Calu3 (cell line): Measurements from ENCODE around the gene TEAD1. TPM values are rescaled to one million over a fixed set of nuclear protein-coding genes. Genes with fewer than 3 reads are reported as not detected.

Experiments used
- BruUV-seq: library from RNA; stranded (reverse); fragments of 400-500 nt; replicated peaks from 2 replicates; lab custom pipeline; 2021; lab: Mats Ljungman, UMichigan
- CTCF ChIA-PET: fragments of 300-600 bp; sonication (Branson Sonifier 250); formaldehyde crosslinking; loops from one replicate; lab custom pipeline; 2022; ENCODE audit warnings: antibody characterized with exemption; lab: Charles Lee
- DNase-seq: peaks from one replicate; pipeline ENCODE4 v3.0.0; 2022
- H3K27ac Mint-ChIP-seq: one replicate; pipeline ENCODE4 v1.8.0; 2022; ENCODE audit warnings: mixed read lengths; ENCODE audit not compliant: unreplicated experiment
- H3K27me3 Mint-ChIP-seq: one replicate; pipeline ENCODE4 v1.8.0; 2022; ENCODE audit warnings: mixed read lengths; ENCODE audit not compliant: unreplicated experiment
- H3K36me3 Mint-ChIP-seq: one replicate; pipeline ENCODE4 v1.8.0; 2022; ENCODE audit warnings: mild to moderate bottlenecking, moderate library complexity, mixed read lengths; ENCODE audit not compliant: insufficient read depth, unreplicated experiment
- H3K4me1 Mint-ChIP-seq: one replicate; pipeline ENCODE4 v1.8.0; 2022; ENCODE audit warnings: mild to moderate bottlenecking, low read depth, mixed read lengths; ENCODE audit not compliant: unreplicated experiment
- H3K4me3 Mint-ChIP-seq: one replicate; pipeline ENCODE4 v1.8.0; 2022; ENCODE audit warnings: mild to moderate bottlenecking, low read depth, moderate library complexity, mixed read lengths; ENCODE audit not compliant: unreplicated experiment
- H3K9me3 Mint-ChIP-seq: one replicate; pipeline ENCODE4 v1.8.0; 2022; ENCODE audit warnings: low read depth, mixed read lengths; ENCODE audit not compliant: unreplicated experiment
- CTCF ChIP-seq: fragments of 200-600 bp; IDR thresholded peaks from one replicate; pipeline ENCODE4 v1.8.0; 2022; ENCODE audit warnings: antibody characterized with exemption; ENCODE audit not compliant: unreplicated experiment
- intact Hi-C: fragments of 100-400 bp; cut with micrococcal nuclease; formaldehyde crosslinking; loops from one replicate; pipeline ENCODE4 v1.10.0; 2022; ENCODE audit not compliant: unreplicated experiment
- total RNA-seq: library from RNA; stranded (reverse); gene quantifications from 2 replicates; pipeline ENCODE4 v1.2.3, GENCODE V29; 2022

The TEAD1 gene
- total RNA-seq, 1 experiment from 2014 or later = 104 TPM

GRCh38 chr11:12798609-12799011, 124.4 kb downstream of the TEAD1 start:
- Mint-ChIP-seq H3K27me3 (no peaks in the 10 kb centered on the region), H3K36me3 (peaks cover 42% of the 10 kb centered on the region), H3K27ac (peak overlapping the region; percentile 96), H3K4me1 (peaks cover 71% of the 10 kb centered on the region), H3K4me3 (no peak overlapping the region), H3K9me3 (no peaks in the 10 kb centered on the region)
- DNase-seq = no peak
- TF ChIP-seq CTCF = no peak
- CTCF ChIA-PET = no interaction called here
- intact Hi-C loops = no loop called here
- BruUV-seq = no TSS peak

GRCh38 chr11:12799334-12799835, 125.2 kb downstream of the TEAD1 start:
- DNase-seq = no peak
- peaks cover 79% of the 10 kb centered on the region for H3K4me1 Mint-ChIP-seq
- TF ChIP-seq CTCF = no peak
- peaks cover 45% of the 10 kb centered on the region for H3K36me3 Mint-ChIP-seq
- no TSS peak for BruUV-seq
- peak overlapping the region; percentile 68 for H3K4me3 Mint-ChIP-seq
- intact Hi-C loops = no loop called here
- H3K9me3 Mint-ChIP-seq = no peaks in the 10 kb centered on the region
- CTCF ChIA-PET = interaction anchor here (0.5 to 0.9 kb wide), 3 partner anchors 11 to 119 kb away, joined by 3 to 5 read pairs (median 4); no protein-coding TSS in a partner anchor
- H3K27me3 Mint-ChIP-seq = no peaks in the 10 kb centered on the region
- H3K27ac Mint-ChIP-seq = peak overlapping the region; percentile 96

- H3K9me3 Mint-ChIP-seq = no peaks in the 10 kb centered on the region
- H3K4me1 Mint-ChIP-seq = peaks cover 86% of the 10 kb centered on the region
- BruUV-seq = no TSS peak
- DNase-seq = peak; percentile 65
- no peak for TF ChIP-seq CTCF
- intact Hi-C loops = loop anchor here (5.0 to 10.0 kb wide), 4 partner anchors 48 to 195 kb away; no protein-coding TSS in a partner anchor
- H3K27me3 Mint-ChIP-seq = no peaks in the 10 kb centered on the region
- H3K27ac Mint-ChIP-seq = peak overlapping the region; percentile 96
- CTCF ChIA-PET = interaction anchor here (0.5 to 0.9 kb wide), 7 partner anchors 10 to 915 kb away, joined by 3 to 6 read pairs (median 4); no protein-coding TSS in a partner anchor
- peaks cover 45% of the 10 kb centered on the region for H3K36me3 Mint-ChIP-seq
- H3K4me3 Mint-ChIP-seq = peak overlapping the region; percentile 68
Observed at GRCh38 chr11:12800032-12800671, 125.9 kb downstream of the TEAD1 start.

GRCh38 chr11:12800871-12801270, 126.7 kb downstream of the TEAD1 start:
- no TSS peak for BruUV-seq
- H3K9me3 Mint-ChIP-seq = no peaks in the 10 kb centered on the region
- H3K36me3 Mint-ChIP-seq = peaks cover 45% of the 10 kb centered on the region
- CTCF ChIA-PET = no interaction called here
- peak overlapping the region; percentile 96 for H3K27ac Mint-ChIP-seq
- DNase-seq = no peak
- H3K27me3 Mint-ChIP-seq = no peaks in the 10 kb centered on the region
- intact Hi-C loops = loop anchor here (5.0 to 10.0 kb wide), 4 partner anchors 49 to 196 kb away; no protein-coding TSS in a partner anchor
- H3K4me1 Mint-ChIP-seq = peaks cover 92% of the 10 kb centered on the region
- no peak for TF ChIP-seq CTCF
- H3K4me3 Mint-ChIP-seq = peak overlapping the region; percentile 68
